ENCODE data around the gene CDK8.

GRCh38 chr13:26376430-26376829, 122.5 kb downstream of the CDK8 start:
- no peak for TF ChIP-seq POLR2A (IDR thresholded peaks at IDR 0.05)
- no peak for TF ChIP-seq CTCF (IDR thresholded peaks at IDR 0.05)
